Forelimb muscle (tissue), 1 donor: ENCODE measurements around the gene ECHDC1. TPM values are rescaled to one million over a fixed set of nuclear protein-coding genes. Genes with fewer than 3 reads are reported as not detected.

ENCODE experiments used
- DNase-seq: peaks from one replicate; pipeline ENCODE4 v3.0.0-alpha.2; 2013; ENCODE audit warnings: low read depth
- polyA plus RNA-seq: library from polyadenylated mRNA; unstranded; fragments of 120-200 nt; gene quantifications from one replicate; pipeline ENCODE4 v1.2.1, GENCODE V29; 2013; ENCODE audit not compliant: insufficient read length

Gene ECHDC1
- polyA plus RNA-seq, 1 donor: 58.7 TPM

DNA sequence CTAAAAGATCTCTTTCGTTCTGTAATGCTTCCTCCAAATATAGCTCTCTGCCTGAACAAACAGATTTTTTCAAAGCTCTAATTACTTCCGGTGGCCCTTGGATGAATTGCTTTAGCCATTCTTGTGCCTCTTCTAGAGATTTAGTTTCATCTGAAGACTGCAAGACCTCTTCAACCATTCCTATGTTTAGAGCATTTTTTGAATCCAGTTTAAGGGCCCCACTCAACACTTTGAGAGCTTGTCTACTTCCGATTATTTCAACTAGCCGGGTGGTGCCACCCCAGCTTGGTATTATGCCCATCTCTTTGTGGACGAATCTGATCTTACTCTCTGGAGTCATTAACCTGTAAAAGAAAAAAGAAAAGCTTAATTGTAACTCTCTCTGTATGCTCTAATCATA, 53.5 kb downstream of the ECHDC1 start:
- DNase-seq: no peak

DNA sequence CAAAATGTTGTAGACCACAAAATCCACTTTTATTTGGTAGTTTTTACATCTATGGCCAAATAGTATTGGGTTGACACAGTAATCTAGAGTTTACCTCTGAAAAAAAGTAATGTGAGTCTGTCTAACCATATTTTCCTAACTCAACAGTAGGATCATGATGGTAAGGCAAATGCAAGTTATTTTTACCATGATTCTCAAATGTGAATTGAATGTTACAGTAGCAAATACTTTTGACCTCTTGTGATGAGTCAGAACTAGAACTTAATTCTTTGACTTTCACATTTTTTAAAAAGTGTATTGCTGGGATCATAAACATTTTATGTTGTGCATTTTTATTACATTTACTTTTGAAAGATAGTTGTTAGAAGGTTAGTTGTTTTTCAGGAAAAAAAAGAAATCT, 54.7 kb downstream of the ECHDC1 start:
- DNase-seq: no peak

DNA sequence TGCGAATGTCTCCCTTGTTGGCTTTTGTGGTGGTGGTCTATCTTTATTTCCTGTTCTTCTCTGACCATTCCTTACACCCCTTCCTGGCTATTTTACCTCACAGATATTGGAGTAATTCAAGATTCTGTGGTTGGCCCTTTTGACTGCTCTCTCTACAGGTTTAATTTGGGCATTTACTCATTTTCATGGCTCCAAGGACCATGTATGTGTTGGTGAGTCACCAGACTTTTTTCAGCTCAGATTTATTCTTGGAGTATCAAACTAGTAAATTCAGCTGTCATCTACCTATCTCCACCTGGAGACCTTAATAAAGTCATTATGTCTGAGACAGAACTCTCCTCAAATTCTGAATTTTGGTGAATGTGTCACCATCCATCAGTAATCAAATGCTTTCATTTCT, 61.2 kb downstream of the ECHDC1 start:
- DNase-seq: no peak

DNA sequence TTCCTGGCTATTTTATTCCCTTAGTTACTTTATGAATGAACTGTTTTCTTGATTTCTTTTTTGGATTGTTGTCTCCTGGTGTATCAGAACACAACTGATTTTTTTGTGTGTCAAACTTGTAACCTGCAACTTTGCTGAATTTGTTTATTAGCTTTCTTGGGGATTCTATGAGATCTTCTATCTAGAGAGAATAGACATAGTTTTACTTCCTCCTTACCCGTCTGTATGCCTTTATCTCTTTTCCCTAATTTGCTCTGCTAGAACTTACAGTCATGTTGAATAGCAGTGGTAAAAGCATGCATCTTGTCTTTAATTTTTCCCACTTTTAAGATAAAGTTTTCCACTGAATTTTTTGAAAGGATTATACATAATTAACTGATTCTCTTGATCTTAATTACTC, 63.6 kb downstream of the ECHDC1 start:
- no peak for DNase-seq

DNA sequence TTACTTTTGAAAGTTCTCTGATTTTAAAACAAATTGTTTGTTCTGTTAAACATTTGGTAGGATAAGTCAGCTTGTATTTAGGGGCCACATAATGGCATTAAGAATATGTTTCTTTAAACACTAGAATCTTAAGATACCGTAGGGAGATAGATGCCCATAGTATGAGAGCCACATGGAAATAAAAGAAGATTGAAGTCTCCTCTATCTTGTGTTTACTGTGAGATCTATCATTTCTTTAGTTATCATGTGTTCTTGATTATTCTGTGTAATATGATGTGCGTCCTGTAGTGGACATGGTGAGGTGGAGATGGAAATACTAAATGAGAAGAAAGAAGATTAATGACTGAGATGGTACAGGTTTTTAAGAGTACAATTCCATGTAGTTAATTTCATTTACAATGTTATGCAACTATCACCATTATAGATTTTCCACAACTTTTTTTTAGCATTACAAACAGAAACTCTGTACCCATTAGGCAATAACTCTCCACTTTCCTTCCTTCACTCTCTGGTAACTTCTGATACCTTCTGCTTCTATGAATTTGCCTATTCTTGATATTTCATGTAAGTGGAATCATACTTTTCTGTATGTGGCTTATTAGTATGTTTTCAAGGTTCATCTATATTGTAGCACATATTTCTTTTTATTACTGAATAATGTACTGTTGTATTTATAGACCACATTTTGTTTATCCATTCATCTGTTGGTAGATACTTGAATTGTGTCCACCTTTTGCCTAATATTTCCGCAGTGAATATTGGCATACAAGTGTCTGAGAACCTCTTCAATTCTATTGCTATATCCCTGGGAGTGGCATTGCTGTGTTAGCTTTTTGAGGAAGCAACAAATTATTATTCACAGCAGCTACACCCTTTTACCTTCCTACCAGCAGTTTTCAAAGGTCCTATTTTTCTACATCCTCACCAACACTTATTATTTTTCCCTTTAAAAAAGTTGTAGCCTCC, 65.2 kb downstream of the ECHDC1 start:
- DNase-seq: no peak

GRCh38 chr6:127276331-127276730, 67.1 kb downstream of the ECHDC1 start:
- no peak for DNase-seq

DNA sequence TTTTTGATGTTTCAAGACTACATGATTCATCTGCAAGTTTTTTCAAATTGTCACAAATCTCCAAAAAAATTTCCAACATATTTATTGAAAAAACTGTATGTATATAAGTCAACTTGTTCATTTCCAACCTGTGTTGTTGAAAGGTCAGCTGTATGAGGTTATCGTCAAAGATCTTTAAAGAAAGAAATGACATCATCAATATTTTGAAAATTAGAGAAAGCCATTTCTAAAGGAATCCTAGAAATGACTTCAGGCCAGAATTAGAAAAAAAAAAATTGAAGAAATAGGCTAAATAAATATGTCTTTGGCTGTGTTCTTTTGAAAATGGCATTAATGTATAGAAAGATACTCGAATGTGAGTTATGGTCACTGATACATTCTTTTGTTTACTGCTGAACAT, 69.9 kb downstream of the ECHDC1 start:
- DNase-seq: no peak

DNA sequence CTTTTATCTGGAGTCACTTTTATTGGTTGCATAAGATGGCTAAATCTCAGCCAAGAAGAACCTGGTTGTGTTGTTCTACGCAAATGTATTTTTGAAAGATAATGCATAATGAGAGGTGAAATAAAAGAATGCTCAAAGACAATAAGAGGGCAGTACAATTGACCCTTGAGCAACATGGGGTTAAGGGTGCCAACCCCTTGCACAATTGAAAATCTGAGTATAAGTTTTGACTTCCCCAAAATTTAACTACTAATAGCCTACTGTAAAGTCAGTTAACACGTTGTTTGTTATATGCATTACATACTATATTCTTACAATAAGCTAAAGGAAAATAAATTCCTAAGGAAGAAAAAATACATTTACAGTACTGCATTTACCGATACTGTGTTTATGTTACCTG, 70.8 kb downstream of the ECHDC1 start:
- no peak for DNase-seq

GRCh38 chr6:127267646-127268625, 75.5 kb downstream of the ECHDC1 start:
- DNase-seq: no peak

DNA sequence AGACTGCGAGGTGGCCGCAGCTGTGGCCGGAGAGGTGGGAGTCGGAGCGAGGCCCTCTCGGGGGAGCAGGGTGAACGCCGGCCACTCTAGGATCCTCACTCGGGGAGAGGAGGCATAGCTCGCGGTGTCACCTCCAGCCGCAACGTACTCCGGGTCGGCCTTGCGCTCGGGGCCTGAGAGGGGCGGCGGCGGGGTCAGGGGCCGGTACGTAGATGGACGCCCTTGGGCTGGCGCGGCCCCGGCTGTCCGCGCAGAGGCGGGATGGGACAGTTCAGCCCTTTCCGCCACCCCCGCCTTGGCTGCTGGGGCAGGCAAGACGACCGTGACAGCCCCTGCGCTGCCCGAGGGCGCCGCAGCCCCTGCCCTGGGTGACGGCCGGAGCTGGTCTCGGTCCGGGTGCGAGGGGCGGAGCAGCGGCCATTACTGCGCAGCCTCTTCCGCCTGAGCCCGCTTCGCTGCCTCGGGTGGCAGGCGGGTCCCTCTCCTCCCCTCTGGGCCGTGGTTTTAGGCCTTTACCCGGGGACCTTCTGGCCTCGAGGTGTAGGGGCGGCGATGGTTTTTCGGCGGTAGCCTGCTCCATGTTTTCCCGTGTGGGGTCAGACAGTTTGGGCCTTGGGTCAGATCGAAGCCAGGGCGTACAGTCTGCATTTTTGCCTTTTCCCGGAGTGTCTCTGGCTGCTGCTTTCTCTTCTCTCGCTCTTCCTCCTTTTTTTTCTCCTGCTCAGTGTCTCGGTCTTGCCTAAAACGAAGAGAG, 76.3 kb downstream of the ECHDC1 start:
- DNase-seq: no peak

DNA sequence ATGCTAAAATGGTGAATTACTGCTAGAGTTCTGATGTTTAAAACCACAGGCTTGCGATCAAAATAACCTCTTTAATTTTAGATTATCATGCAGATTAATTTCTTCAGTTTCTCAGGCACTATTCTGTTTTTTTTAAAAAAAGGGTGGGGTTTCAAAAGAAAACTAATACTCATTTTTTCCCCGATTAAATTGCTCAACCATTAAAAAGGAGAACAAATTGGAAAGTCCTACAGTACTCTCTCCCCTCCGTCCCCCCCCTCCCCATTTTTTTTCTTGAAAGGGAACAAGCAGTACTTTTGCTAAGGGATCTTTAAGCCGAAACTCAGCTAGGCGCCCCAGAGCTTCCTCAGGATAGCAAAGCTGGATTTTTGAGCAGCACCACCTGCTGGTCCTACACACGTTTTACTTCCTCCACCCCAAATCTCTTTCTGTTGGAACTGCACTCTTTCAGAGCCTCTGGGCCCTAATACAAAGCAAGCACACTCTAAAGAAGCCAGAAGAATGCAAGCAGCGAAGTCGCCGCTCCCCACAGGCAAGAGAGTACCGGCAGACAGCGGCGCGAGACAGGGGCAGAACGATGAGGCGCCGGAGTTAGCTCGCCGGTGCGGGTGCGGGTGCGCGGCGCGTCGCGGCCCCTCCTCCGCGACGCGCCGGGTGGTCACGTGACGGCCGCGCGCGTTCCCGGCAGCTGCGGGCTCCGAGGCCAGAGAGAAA, 77.1 kb downstream of the ECHDC1 start, which contains the start of gene RNF146:
Gene RNF146, plus strand, starts transcription at position 687 of the 714 bp plus-strand sequence. CDS start 13,475 bp downstream, outside the sequence.
- DNase-seq: peak; percentile 75

DNA sequence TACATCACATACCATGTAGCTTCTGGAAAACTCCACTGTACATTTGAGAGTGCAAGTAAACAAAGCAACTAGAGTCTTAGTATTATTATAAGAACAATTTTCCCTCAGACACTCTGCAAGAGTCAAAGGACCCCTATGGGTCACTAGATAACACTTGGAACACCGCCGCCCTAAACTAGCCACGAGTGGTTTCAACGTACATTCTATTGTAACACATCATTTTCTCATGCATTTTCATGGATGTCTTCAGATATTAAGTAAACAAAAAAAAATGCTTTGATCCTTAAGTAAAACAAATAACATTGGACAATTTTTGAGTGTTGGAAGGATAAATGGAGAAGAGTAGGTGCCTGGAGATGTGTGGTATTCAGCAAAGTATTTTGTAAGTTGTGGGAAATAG, 79.9 kb downstream of the ECHDC1 start:
- no peak for DNase-seq

DNA sequence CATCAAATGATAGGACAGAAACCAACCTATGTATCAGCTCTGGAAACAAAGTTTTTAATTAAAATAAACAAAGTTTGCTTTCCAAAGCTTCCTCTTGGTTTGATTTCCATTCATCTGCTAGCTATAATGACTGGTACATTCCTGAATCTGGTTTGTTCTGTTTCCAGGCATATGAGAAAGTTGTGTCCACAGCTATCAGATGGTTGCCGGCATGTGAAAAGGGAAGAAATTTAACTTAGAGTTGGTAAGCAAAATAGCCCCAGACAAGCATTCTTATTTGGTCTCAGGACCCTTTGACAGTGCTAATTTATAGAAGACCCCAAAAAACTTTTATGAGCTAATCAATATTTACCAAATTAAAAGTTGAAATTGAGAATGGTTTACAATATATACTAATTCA, 80.5 kb downstream of the ECHDC1 start:
- no peak for DNase-seq

DNA sequence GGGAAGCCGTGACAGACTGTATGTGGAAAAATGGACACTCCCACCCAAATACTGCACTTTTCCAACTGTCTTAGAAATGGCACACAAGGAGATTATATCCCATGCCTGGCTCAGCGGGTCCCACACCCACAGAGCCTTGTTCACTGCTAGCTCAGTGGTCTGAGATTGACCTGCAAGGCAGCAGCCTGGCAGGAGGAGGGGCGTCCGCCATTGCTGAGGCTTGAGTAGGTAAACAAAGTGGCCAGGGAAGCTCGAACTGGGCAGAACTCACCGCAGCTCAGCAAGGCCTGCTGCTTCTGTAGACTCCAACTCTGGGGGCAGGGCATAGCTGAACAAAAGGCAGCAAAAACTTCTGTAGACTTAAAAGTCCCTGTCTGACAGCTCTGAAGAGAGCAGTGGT, 88.1 kb downstream of the ECHDC1 start:
- DNase-seq: no peak

- DNase-seq: no peak
Observed at GRCh38 chr6:127249621-127250020, 93.8 kb downstream of the ECHDC1 start.

DNA sequence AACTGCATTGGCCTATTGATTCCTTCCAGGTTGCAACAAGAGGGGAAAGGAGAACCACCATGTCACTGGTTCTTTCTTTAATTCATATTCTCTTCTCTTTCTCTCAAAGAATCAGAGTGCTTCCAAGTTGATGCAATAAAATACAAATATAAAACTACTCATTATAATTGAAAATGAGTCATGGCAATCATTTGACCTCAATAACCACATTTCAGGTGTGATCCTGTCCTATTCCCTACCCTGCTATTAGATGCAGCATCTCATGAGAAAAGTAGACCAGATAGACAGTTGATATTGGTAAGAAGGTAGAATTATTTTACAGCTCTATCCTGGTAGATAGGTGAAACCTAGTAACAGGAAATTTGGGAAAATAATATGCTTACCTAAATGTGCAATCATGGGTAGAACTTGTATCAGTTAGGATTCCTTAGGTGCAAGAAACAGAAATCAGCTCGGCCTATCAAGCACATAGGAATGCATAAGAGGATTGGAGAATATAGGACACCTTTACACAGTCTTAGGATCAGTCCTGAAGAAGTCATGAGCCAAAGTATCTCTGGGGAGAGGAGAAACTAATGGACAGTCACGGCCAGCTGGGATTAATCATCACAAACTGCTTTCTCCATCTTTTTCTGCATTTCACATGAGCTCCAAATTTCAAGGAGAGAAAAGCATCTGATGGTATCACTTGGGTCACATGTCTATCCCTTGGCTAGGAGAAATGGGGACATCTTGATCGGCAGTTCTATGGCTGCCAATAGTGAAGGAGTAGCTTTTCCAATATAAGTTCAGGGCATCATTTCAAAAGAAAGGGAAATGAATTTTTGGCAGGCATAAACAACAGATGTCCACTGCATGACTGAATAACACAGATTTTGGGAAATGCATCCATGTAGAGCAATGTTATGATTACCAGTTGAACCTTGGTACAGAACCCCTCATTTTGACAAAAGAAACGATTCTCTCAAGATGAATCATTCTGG, 96.0 kb downstream of the ECHDC1 start:
- no peak for DNase-seq

GRCh38 chr6:127243501-127243900, 99.9 kb downstream of the ECHDC1 start:
- DNase-seq: no peak
